HL-60 (cell line): ENCODE results near the gene HTR1A.

Experiments used
- DNase-seq, 2 experiments: peaks; one replicate each; pipeline ENCODE4 v3.0.0-alpha.2; 2010 to 2020; ENCODE audit warnings: low read depth in 1 of 2, low spot score in 1 of 2
- H3K27ac ChIP-seq: fragments of 250-450 bp; sonication (Bioruptor Pico); replicated peaks from 2 replicates; pipeline ENCODE4 v1.5.1; 2020; ENCODE audit warnings: mild to moderate bottlenecking, moderate library complexity
- H3K27me3 ChIP-seq: fragments of 250-450 bp; sonication (Bioruptor Pico); 2 replicates; pipeline ENCODE4 v1.5.1; 2021; ENCODE audit warnings: mild to moderate bottlenecking, moderate library complexity; ENCODE audit not compliant: insufficient read depth, poor library complexity, severe bottlenecking
- H3K4me3 ChIP-seq: replicated peaks from 2 replicates; pipeline ENCODE4 v1.5.1; 2011; ENCODE audit warnings: mild to moderate bottlenecking, control low read depth, low read length; ENCODE audit not compliant: insufficient read depth
- CTCF ChIP-seq: IDR thresholded peaks from one replicate; pipeline ENCODE4 v1.5.1; 2011; ENCODE audit warnings: low read length, control low read depth, inconsistent platforms; ENCODE audit not compliant: insufficient read depth
- GABPA ChIP-seq: IDR thresholded peaks from 2 replicates; pipeline ENCODE4 v1.6.1; 2012; ENCODE audit warnings: low read depth
- POLR2AphosphoS5 ChIP-seq: IDR thresholded peaks from 2 replicates; pipeline ENCODE4 v1.6.1; 2012; ENCODE audit warnings: low read depth
- REST ChIP-seq: IDR thresholded peaks from 2 replicates; pipeline ENCODE4 v1.6.1; 2012; ENCODE audit warnings: low read depth; ENCODE audit not compliant: insufficient replicate concordance
- SPI1 ChIP-seq: IDR thresholded peaks from 2 replicates; pipeline ENCODE4 v1.6.1; 2012; ENCODE audit warnings: low read depth, mild to moderate bottlenecking, borderline replicate concordance

HTR1A gene

GRCh38 chr5:63923914-63924313 lies 38.3 kb downstream of the HTR1A start:
- DNase-seq = no peak
- H3K27me3 ChIP-seq = no peaks in the 10 kb centered on the region
- no peak overlapping the region for H3K4me3 ChIP-seq
- TF ChIP-seq CTCF (no peak), POLR2AphosphoS5 (no peak), REST (no peak), SPI1 (no peak), GABPA (no peak)
- H3K27ac ChIP-seq = no peak overlapping the region

GRCh38 chr5:63919763-63920478 lies 42.3 kb downstream of the HTR1A start:
- TF ChIP-seq GABPA = no peak
- TF ChIP-seq REST = no peak
- TF ChIP-seq POLR2AphosphoS5 = no peak
- no peak for TF ChIP-seq CTCF
- no peak for TF ChIP-seq SPI1
- DNase-seq = no peak
- Histone ChIP-seq H3K27ac (no peak overlapping the region), H3K27me3 (no peaks in the 10 kb centered on the region), H3K4me3 (no peak overlapping the region)

- DNase-seq = no peak
- no peak overlapping the region for H3K4me3 ChIP-seq
- H3K27me3 ChIP-seq = no peaks in the 10 kb centered on the region
- no peak overlapping the region for H3K27ac ChIP-seq
- TF ChIP-seq POLR2AphosphoS5 (no peak), REST (no peak), CTCF (no peak), SPI1 (no peak), GABPA (no peak)
Measured at GRCh38 chr5:63916786-63917185, 45.5 kb downstream of the HTR1A start.
